ENCODE data around the gene RAB11B. TPM values are rescaled to one million over a fixed set of nuclear protein-coding genes. Genes with fewer than 3 reads are reported as not detected.
A peak's percentile ranks its signal among the peaks of the same experiment; 100 is the strongest.
"Not testable (repeated sequence)": the region's sequence is repeated elsewhere in the genome, so short reads cannot be mapped to it uniquely, and the experiment has no call there.

RAB11B gene
- total RNA-seq, 2 donors from 2014 or later: 102 to 105 TPM

- H3K27ac Mint-ChIP-seq: no peak overlapping the region
- H3K9me3 Mint-ChIP-seq: no peaks in the 10 kb centered on the region
- DNase-seq (ENCODE audit: low spot score): no peak
- H3K4me3 Mint-ChIP-seq: peak overlapping the region; percentile 70
- H3K4me1 Mint-ChIP-seq (ENCODE audit: low read depth in 2 of 2): peaks cover 4 to 8% of the 10 kb centered on the region in 2 donors
- no peaks in the 10 kb centered on the region for H3K36me3 Mint-ChIP-seq
- H3K27me3 Mint-ChIP-seq: no peaks in the 10 kb centered on the region
- ATAC-seq: no peak
These were observed 23.5 kb downstream of the RAB11B start for GRCh38 chr19:8413629-8413995.

- no peaks in the 10 kb centered on the region for H3K36me3 Mint-ChIP-seq
- H3K4me1 Mint-ChIP-seq (ENCODE audit: low read depth in 2 of 2): peaks cover 4 to 8% of the 10 kb centered on the region in 2 donors
- H3K27me3 Mint-ChIP-seq: no peaks in the 10 kb centered on the region
- H3K4me3 Mint-ChIP-seq: no peak overlapping the region
- DNase-seq (ENCODE audit: low spot score) (no peak), ATAC-seq (no peak)
- no peaks in the 10 kb centered on the region for H3K9me3 Mint-ChIP-seq
- no peak overlapping the region for H3K27ac Mint-ChIP-seq
These were observed 26.6 kb downstream of the RAB11B start for GRCh38 chr19:8416796-8417195.

- DNase-seq (ENCODE audit: low spot score): no peak
- Mint-ChIP-seq H3K4me3 (no peak overlapping the region), H3K36me3 (no peaks in the 10 kb centered on the region), H3K4me1 (ENCODE audit: low read depth in 2 of 2) (peaks cover 0 to 2% of the 10 kb centered on the region in 2 donors), H3K27ac (no peak overlapping the region), H3K9me3 (no peaks in the 10 kb centered on the region), H3K27me3 (no peaks in the 10 kb centered on the region)
- peak in 1 of 2 donors; percentile 41 for ATAC-seq
These were observed 31.6 kb downstream of the RAB11B start for GRCh38 chr19:8421484-8422461.

- Mint-ChIP-seq H3K9me3 (no peaks in the 10 kb centered on the region), H3K4me3 (no peak overlapping the region), H3K36me3 (no peaks in the 10 kb centered on the region), H3K4me1 (ENCODE audit: low read depth in 2 of 2) (no peaks in the 10 kb centered on the region), H3K27ac (no peak overlapping the region), H3K27me3 (no peaks in the 10 kb centered on the region)
- ATAC-seq (no peak), DNase-seq (ENCODE audit: low spot score) (no peak)
These were observed 33.7 kb downstream of the RAB11B start for GRCh38 chr19:8423817-8424223.

GRCh38 chr19:8425331-8425730 is 35.2 kb downstream of the RAB11B start:
- not testable (repeated sequence) for H3K27ac Mint-ChIP-seq; H3K27me3 Mint-ChIP-seq; DNase-seq (ENCODE audit: low spot score); H3K4me3 Mint-ChIP-seq; H3K4me1 Mint-ChIP-seq (ENCODE audit: low read depth in 2 of 2); H3K9me3 Mint-ChIP-seq; H3K36me3 Mint-ChIP-seq; ATAC-seq

GRCh38 chr19:8426283-8426682 is 36.1 kb downstream of the RAB11B start:
- Mint-ChIP-seq H3K27me3 (no peaks in the 10 kb centered on the region), H3K4me1 (ENCODE audit: low read depth in 2 of 2) (no peaks in the 10 kb centered on the region), H3K36me3 (no peaks in the 10 kb centered on the region), H3K27ac (no peak overlapping the region), H3K4me3 (no peak overlapping the region), H3K9me3 (no peaks in the 10 kb centered on the region)
- ATAC-seq (no peak), DNase-seq (ENCODE audit: low spot score) (no peak)

- H3K27me3 Mint-ChIP-seq: no peaks in the 10 kb centered on the region
- H3K27ac Mint-ChIP-seq: no peak overlapping the region
- H3K4me3 Mint-ChIP-seq: no peak overlapping the region
- DNase-seq (ENCODE audit: low spot score): no peak
- H3K9me3 Mint-ChIP-seq: no peaks in the 10 kb centered on the region
- no peaks in the 10 kb centered on the region for H3K4me1 Mint-ChIP-seq (ENCODE audit: low read depth in 2 of 2)
- no peak for ATAC-seq
- H3K36me3 Mint-ChIP-seq: no peaks in the 10 kb centered on the region
These were observed 38.9 kb downstream of the RAB11B start for GRCh38 chr19:8429044-8429443.

- no peaks in the 10 kb centered on the region for H3K27me3 Mint-ChIP-seq
- no peak overlapping the region for H3K27ac Mint-ChIP-seq
- no peak overlapping the region for H3K4me3 Mint-ChIP-seq
- H3K4me1 Mint-ChIP-seq (ENCODE audit: low read depth in 2 of 2): no peaks in the 10 kb centered on the region
- no peaks in the 10 kb centered on the region for H3K36me3 Mint-ChIP-seq
- DNase-seq (ENCODE audit: low spot score) (no peak), ATAC-seq (no peak)
- H3K9me3 Mint-ChIP-seq: no peaks in the 10 kb centered on the region
These were observed 39.7 kb downstream of the RAB11B start for GRCh38 chr19:8429826-8430225.

- no peaks in the 10 kb centered on the region for H3K36me3 Mint-ChIP-seq
- no peaks in the 10 kb centered on the region for H3K9me3 Mint-ChIP-seq
- no peak for ATAC-seq
- no peaks in the 10 kb centered on the region for H3K4me1 Mint-ChIP-seq (ENCODE audit: low read depth in 2 of 2)
- H3K27ac Mint-ChIP-seq: no peak overlapping the region
- H3K27me3 Mint-ChIP-seq: no peaks in the 10 kb centered on the region
- DNase-seq (ENCODE audit: low spot score): no peak
- H3K4me3 Mint-ChIP-seq: no peak overlapping the region
These were observed 40.5 kb downstream of the RAB11B start for GRCh38 chr19:8430650-8431049.

- no peak overlapping the region for H3K4me3 Mint-ChIP-seq
- no peak for ATAC-seq
- no peaks in the 10 kb centered on the region for H3K27me3 Mint-ChIP-seq
These were observed 48.1 kb downstream of the RAB11B start for GRCh38 chr19:8438236-8438635.

GRCh38 chr19:8441725-8442544 is 51.8 kb downstream of the RAB11B start:
- Mint-ChIP-seq H3K4me1 (ENCODE audit: low read depth in 2 of 2) (peaks cover 17 to 19% of the 10 kb centered on the region in 2 donors), H3K27ac (no peak overlapping the region), H3K27me3 (no peaks in the 10 kb centered on the region), H3K9me3 (no peaks in the 10 kb centered on the region), H3K4me3 (no peak overlapping the region), H3K36me3 (peaks cover 8% of the 10 kb centered on the region)
- no peak for ATAC-seq
- DNase-seq (ENCODE audit: low spot score): no peak

More at GRCh38 chr19:8438236-8438635, 48.1 kb downstream of the RAB11B start:
- Mint-ChIP-seq H3K36me3 (no peaks in the 10 kb centered on the region), H3K4me1 (ENCODE audit: low read depth in 2 of 2) (no peaks in the 10 kb centered on the region), H3K27ac (no peak overlapping the region), H3K9me3 (no peaks in the 10 kb centered on the region)
- no peak for DNase-seq (ENCODE audit: low spot score)

- ATAC-seq; H3K27me3 Mint-ChIP-seq; DNase-seq (ENCODE audit: low spot score); H3K9me3 Mint-ChIP-seq: not testable (repeated sequence)
- Mint-ChIP-seq H3K4me1 (ENCODE audit: low read depth in 2 of 2) (peaks cover 31 to 37% of the 10 kb centered on the region in 2 donors), H3K36me3 (peaks cover 18% of the 10 kb centered on the region), H3K27ac (peak overlapping the region; percentile 87 to 98), H3K4me3 (peak overlapping the region; percentile 86)
These were observed 54.0 kb downstream of the RAB11B start for GRCh38 chr19:8444140-8444676.

GRCh38 chr19:8444677-8445487 is 54.7 kb downstream of the RAB11B start, which contains the start of gene HNRNPM:
Gene HNRNPM (plus strand): TSS chr19:8444975. CDS start chr19:8444999, 24 bp downstream.
- Mint-ChIP-seq H3K36me3 (peaks cover 18% of the 10 kb centered on the region), H3K4me3 (peak within 1 kb of the TSS; percentile 91), H3K4me1 (ENCODE audit: low read depth in 2 of 2) (peaks cover 33 to 40% of the 10 kb centered on the region in 2 donors), H3K27me3 (no peaks in the 10 kb centered on the region), H3K9me3 (no peaks in the 10 kb centered on the region), H3K27ac (peak within 1 kb of the TSS; percentile 87 to 98)
- ATAC-seq (peak; percentile 97 to 98), DNase-seq (ENCODE audit: low spot score) (peak; percentile 100)
